PFSK-1 (cell line): ENCODE results near the gene OPN4.

Source experiments
- FOXP2 ChIP-seq: optimal IDR thresholded peaks from 2 replicates; pipeline ENCODE3; 2011; ENCODE audit warnings: borderline replicate concordance, control low read depth, inconsistent platforms; ENCODE audit not compliant: insufficient read depth; ENCODE audit errors: extremely low read length, extremely low read depth
- POLR2AphosphoS5 ChIP-seq: IDR thresholded peaks from 2 replicates; pipeline ENCODE4 v1.6.1; 2012; ENCODE audit warnings: low read depth, mild to moderate bottlenecking, control low read depth, low read length, moderate library complexity
- SIN3A ChIP-seq: IDR thresholded peaks from 2 replicates; pipeline ENCODE4 v1.6.1; 2012; ENCODE audit warnings: mild to moderate bottlenecking, low read length, moderate library complexity, borderline replicate concordance; ENCODE audit not compliant: insufficient read depth
- TAF1 ChIP-seq: IDR thresholded peaks from 2 replicates; pipeline ENCODE4 v1.6.1; 2012; ENCODE audit warnings: low read length, control low read depth, borderline replicate concordance; ENCODE audit not compliant: insufficient read depth
- TF ChIP-seq, protein P1 (sequence below), 2 experiments: IDR thresholded peaks; 2 replicates each; pipeline versions ENCODE4 v1.6.1 to v1.8.0; 2011 to 2012; ENCODE audit warnings: low read depth in 2 of 2, low read length in 2 of 2, control low read depth in 1 of 2, inconsistent platforms in 1 of 2, mild to moderate bottlenecking in 1 of 2, moderate library complexity in 1 of 2; ENCODE audit not compliant: insufficient read depth in 1 of 2

OPN4 gene

GRCh38 chr10:86642499-86642898, 11.8 kb upstream of the OPN4 start:
- no peak for TF ChIP-seq TAF1
- TF ChIP-seq, protein P1, sequence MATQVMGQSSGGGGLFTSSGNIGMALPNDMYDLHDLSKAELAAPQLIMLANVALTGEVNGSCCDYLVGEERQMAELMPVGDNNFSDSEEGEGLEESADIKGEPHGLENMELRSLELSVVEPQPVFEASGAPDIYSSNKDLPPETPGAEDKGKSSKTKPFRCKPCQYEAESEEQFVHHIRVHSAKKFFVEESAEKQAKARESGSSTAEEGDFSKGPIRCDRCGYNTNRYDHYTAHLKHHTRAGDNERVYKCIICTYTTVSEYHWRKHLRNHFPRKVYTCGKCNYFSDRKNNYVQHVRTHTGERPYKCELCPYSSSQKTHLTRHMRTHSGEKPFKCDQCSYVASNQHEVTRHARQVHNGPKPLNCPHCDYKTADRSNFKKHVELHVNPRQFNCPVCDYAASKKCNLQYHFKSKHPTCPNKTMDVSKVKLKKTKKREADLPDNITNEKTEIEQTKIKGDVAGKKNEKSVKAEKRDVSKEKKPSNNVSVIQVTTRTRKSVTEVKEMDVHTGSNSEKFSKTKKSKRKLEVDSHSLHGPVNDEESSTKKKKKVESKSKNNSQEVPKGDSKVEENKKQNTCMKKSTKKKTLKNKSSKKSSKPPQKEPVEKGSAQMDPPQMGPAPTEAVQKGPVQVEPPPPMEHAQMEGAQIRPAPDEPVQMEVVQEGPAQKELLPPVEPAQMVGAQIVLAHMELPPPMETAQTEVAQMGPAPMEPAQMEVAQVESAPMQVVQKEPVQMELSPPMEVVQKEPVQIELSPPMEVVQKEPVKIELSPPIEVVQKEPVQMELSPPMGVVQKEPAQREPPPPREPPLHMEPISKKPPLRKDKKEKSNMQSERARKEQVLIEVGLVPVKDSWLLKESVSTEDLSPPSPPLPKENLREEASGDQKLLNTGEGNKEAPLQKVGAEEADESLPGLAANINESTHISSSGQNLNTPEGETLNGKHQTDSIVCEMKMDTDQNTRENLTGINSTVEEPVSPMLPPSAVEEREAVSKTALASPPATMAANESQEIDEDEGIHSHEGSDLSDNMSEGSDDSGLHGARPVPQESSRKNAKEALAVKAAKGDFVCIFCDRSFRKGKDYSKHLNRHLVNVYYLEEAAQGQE (IDR thresholded peaks at IDR 0.05; ENCODE audit: insufficient read depth in 1 of 2, low read depth in 2 of 2, low read length in 2 of 2) = no peak
- no peak for TF ChIP-seq POLR2AphosphoS5
- no peak for TF ChIP-seq SIN3A
- TF ChIP-seq FOXP2 = no peak

DNA sequence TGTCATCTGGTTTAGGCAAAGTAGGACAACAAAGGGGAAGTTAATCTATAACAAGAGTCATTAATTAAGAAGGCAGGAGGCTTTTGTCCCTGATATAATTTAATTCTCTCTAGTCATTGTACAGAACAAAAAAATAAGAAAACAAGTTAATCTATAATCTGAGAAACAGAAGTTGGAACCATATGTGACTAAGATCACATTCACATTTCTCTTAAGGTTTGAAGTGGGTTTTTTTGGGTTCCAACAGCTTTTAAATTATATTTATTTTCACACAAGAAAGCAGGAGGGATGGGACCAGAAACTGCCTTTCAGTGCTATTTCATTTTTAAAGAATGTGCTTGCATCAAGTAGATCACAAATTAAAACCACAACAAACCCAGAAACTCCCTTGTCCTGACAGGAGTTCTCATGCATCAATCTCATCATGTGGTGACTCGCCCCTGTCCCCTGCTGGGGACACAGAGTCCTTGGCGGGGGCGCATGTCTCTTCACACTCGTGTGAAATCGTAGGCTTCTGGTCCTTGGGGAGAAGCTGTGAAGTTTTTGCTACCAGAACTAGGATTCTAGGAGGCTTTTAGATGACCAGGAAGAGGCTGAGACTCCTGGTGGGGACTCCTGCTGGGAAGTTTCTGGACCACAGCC, 10.1 kb upstream of the OPN4 start:
- TF ChIP-seq FOXP2 (no peak), SIN3A (no peak), POLR2AphosphoS5 (no peak), TAF1 (no peak)
- TF ChIP-seq, protein P1 (IDR thresholded peaks at IDR 0.05; ENCODE audit: insufficient read depth in 1 of 2, low read depth in 2 of 2, low read length in 2 of 2) = no peak

DNA sequence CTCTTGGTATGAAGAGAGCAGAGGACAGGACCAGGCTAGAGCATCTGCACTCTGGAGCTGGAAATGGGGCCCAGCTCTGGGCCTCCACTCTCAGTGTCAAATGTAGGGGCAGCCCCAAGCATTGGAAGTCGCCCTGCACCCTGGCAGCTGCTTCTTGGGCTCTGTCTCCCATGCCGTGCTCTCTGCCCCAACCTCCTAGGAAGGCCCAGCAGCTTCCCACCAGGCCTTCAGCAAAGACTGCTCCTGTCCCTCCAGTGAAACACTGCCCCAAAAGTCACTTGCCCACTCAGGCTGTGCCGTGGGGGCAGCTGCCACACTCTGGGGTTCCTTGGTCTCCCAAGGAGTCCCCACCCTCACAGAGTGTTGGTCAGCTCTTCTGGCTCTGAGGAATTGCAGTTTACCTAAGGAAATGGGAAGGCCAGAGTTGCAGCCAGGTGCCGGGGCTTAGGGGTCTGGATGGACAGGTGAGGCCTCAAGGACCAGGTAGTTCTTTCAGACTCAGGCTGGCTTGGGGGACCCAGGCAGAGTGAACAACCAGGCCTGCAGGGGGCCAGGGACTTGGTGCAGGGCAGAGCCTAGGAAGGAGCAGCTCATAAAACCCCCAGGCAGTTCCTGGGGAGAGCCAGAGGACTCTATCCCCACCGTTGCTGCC, 9.4 kb upstream of the OPN4 start:
- TF ChIP-seq POLR2AphosphoS5 (no peak), FOXP2 (no peak), TAF1 (no peak), SIN3A (no peak)
- TF ChIP-seq, protein P1 (IDR thresholded peaks at IDR 0.05; ENCODE audit: insufficient read depth in 1 of 2, low read depth in 2 of 2, low read length in 2 of 2) = no peak

DNA sequence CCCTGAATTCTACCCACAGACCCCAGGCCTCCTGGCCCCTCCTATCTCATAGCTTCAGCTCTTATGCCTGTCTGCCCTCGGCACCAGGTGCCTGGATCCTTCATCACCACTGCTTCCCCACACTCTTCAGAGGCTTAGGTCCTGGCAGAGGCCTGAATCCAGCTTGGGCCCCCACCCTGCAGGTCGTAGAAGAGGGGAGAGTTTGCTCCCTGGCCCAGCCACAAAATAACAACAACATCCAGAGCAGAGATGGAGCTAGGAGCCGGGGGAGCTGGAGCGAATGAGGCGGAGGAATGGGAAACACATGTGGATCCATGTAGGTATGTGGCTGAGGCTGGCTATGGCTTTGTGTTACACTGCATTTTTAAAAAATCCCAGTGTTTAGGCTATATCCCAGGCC, 7.8 kb upstream of the OPN4 start:
- TF ChIP-seq, protein P1 (IDR thresholded peaks at IDR 0.05; ENCODE audit: insufficient read depth in 1 of 2, low read depth in 2 of 2, low read length in 2 of 2) = no peak
- no peak for TF ChIP-seq POLR2AphosphoS5
- no peak for TF ChIP-seq SIN3A
- TF ChIP-seq TAF1 = no peak
- no peak for TF ChIP-seq FOXP2
